ENCODE data around the gene CCNL2.

CCNL2 gene

DNA sequence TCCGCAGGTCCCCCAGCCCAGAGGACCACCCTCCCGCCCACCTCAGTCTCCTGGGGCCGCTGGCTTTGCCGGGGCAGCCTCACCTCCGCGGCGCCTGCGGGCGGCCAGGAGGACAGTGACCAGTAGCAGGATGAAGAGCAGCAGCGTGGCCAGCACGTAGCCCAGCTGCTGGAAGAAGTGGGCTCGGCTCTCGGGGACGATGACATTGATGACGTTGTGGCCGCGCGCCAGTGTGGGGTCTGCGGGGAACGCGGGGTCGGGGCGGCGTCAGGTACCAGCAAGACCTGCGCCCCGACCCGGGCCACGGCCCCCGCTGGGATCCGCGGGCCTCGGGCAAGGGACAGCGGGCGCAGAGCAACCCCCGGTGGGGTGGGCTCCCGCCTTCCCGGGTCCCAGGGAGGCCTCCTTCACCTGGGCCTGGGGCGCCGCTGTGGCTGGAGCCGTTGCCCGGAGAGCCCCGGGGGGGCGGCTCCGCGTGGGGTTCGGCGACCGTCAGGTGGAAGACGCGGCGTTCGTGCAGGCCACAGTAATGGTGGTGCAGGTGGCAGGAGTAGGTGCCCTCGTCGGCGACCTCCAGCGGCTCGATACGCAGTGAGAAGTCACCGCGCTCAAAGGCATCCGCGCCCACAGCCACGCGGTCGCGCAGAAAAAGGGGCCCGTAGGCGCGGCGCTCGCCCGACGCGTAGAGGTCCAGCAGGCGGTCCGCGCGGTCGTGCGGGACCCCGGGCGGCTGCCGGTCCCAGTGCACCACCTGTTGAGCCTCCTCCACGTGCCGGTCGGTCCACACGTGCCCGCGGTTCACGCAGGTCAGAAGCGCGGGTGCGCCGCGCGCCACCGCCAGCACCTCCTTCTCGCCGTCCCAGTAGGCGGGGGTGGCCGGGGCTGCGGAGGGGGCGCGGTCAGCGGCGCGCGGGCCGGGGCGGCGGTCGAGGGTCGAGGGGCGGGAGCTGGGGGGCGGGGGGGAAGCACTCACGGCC lies 44.6 kb downstream of the CCNL2 start:
- no peak for DNase-seq

DNA sequence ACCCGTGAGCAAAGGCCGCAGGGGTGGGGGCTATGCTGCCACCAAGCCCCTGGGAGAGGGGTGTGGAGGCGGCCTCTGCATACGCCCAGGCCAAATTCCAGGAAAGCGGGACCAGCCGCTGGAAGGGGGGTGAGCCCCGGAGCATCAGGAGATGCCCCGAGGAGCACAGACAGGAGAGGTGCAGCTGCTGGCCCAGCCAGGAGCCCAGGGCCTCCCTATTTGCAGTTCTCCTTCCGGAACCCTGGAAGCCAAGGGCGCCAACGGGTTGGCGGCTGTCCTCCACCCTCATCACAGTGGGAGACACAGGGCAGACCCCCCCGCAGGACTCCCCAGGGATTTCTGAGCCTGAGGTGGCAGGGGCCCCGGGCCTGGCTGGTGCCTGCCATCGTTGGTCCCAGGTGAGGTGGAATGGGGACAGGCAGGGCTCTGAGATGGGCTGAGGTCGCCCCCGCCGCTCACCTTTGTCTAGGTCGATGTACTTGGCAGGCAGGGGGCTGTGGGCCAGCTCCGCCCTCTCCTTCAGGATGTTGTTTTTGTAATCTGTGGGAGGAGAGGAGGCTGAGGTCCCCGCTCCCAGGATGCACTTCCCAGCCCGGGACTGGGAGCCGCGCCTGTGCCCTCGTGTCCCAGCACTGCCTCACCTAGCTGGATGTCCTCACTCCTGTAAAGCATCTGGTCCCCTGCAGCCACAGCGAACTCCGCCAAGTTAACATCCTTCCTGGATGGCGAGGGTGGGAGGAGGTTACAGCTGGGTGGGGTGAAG lies 45.6 kb downstream of the CCNL2 start:
- no peak for DNase-seq

DNA sequence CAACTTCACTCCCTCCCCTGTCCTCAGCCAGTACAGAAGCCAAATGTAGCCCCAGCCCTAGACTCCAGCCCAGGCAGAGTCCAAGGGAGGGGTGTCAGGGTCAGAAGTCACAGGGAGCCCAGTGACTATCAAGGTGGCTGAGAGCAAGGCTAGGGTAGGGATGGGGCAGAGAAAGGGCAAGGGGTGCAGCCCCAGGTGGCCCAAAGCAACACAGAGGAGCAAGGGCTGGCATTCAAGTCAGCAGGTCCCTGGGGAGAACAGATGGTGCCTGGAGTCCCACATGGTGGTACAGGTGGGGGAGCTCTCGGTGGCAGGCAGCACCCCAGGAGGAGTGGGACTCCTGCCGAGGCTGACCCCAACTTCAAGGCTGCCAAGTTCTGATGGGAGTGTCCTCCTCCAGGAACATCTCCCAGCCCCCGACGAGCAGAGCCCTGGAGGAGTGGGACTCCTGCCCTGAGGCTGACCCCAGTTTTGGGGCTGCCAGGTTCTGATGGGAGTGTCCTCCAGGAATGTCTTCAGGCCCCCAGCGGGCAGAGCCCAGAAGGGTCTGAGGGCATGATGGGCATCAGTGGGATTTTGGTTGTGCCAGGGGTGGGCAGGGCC lies 46.2 kb downstream of the CCNL2 start:
- no peak for DNase-seq

DNA sequence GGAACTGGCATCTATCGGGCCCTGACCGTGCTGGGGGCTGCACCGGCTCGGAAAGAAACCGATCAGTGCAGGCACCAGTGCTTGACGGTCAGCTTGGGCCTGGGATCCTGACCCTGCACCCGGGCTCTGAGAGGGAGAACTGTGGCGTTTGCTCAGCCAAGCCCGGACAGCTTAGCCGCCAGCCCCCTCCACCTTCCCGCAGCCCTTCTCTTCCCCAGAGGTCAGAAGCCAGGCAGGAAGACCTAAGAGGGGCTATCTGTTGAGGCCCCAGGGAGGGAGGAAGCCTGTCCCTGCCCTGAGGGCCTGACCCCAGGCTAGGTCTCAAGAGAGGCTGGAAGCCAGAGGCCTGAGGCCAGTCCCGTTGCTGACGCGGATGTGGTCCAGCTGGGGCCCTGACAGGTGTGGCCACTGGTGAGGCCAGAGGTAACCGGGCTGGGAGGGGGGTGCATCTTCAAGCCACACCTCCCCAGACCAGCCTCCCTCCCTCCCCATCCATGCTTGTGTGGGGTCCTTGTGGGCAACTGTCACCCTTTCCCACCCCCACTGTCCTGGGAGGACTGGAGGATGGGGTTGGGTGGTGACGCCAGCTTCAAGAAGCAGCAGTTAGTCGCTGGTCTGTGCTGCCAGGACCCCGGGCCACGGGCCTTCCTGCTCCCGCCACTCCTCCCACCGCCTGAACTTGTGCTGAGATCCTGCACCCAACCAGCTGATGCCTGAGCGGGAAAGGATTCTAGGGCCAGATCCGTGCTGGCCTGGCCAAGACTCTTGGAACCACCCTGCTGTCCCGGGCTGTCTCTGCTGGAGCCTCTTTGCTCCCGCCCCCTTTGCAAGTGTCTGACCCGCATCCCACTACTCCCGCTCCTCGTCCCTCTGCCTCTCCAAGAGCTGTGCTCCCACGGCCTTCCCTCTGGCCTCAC lies 47.4 kb downstream of the CCNL2 start:
- DNase-seq, result no peak

DNA sequence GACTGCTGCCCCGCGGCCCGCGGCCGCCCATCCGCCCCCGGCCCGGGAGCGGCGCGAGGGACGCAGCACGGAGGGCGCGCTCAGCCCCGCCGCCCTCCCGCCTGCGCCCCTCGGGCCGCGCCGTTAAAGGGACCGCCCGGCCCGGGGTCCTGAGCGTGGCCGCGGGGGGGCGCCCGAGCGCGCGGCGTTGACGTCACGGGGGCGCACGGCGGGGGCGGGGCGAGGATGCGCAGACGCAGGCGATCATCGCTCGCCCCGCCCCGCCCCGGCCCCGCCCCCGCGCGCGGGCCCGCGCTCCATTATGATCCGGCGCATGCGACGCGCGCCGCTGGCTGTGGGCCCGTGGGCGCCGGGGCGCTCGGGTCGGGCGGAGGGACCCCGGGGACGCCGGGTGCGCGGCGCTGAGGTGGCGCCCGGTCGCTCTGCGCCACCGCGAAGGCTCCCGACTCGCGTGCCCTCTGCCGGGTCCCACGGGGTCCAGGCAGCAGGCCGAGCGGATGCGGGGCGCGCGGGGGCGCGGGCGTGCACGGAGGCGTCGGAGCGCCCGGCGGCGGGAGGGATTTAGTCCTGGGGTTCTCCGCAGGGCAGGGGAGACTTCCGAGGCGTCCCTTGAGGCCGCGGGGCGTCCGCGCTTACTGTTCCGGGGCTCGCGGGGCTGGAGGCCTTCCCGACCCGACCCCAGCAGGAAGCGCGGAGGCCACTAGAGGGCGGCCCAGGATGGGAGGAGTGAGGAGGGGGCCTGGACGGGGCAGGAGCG lies 49.7 kb downstream of the CCNL2 start, which contains the start of gene DVL1:
Gene DVL1 (minus strand): TSS at position 163 of the 757 bp plus-strand sequence. CDS start 353 bp downstream, outside the sequence.
- DNase-seq, result peak; percentile 73

DNA sequence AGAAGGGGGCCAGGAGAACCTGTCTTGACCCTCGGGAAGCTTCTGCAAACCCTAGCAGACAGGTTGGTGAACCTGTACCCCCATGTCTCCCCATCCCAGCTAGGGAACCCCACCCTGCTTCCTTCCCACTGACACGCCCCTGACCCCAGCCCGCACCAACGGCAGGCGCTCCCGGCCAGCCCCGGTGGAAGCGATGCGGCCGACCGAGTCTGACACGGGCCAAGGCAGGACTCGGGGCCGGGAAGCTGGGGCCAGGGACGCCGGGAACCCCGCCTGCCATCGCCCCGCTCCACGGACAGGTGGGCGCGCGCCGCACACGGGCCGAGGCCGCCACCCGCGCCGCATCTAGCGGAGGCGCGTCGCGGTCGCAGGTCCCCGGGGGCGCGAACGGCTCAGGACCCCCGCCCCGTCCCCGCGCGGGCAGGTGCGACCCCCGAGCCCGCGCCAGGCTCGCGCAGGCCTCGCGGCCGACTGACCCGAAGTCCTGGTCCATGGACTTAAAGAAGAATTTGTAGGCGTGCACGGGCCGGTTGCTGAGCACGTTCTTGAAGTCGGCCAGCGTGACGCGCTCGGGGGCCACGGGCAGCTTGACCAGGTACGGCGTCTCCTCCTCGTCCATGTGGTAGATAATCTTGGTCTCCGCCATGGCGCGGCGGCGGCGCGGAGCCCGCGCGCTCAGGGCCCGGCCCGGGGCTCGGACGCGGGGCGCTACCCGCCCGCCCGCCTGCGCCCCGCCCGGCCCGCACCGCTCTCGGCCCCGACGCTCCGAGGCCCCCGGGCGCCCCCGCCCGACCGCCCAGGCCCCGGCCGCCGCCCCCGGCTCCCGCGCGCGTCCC lies 50.5 kb downstream of the CCNL2 start:
- no peak for DNase-seq

DNA sequence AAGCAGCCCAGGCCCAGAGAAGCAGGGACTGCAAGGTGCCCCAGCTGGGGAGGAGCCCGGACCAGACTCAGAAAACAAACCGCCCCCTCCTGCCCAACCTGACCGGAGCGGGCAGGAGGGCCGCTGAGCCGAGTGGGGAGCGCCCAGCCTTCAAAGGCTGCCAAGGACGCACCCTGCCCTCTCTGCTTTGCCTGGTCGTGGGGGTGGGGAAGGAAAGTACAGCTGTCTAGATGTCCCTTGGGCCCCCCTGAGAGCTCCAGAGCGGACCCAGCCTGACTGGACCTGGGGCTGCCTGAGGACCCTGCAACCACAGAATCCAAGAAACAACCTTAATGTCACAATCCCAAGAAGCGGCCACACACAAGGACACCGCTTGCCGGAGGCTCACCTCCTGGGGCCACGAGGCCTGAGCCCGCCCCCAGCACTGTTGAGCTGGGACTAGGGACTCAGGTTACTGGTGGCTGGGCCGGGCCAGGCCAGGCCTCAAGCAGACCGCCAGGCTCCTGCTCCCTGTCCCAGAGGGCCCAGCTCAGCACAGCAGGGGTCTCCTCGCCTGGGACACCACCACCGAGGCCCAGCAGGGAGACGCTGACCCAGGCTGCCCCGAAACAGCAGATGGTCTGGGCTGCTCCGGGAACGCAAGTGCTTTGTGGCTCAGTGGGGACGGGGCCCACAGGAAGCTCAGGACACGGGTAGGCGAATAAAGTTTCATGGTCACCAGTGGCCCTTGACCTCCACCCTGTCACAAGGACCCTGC lies 51.3 kb downstream of the CCNL2 start:
- no peak for DNase-seq

DNA sequence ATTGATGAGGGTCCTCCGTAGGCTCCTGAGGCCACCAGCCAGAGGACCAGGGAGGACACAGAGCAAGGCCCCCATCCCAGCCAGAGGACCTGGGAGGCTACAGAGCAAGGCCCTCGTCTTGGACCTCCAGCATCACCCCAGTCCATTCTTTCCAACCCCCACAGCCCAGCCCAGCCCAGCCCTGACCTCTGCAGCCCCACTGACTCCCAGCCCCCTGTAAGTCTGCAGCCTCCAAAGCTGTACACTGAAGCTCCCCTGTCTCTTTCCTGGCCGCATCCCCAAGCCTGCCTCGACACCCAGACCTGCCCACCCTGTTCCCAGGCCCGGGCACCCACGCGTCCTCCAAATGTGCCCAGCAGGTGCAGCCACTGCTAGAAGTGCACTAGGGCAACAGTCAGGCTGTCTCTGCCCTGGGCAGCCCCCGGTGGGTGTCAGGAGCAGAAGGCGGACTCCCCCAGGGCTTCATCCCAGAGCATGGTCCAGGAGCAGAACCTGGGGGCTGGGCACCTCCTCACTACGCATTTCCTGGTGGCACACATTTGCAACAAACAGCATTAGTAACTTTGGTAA lies 52.0 kb downstream of the CCNL2 start:
- no peak for DNase-seq

DNA sequence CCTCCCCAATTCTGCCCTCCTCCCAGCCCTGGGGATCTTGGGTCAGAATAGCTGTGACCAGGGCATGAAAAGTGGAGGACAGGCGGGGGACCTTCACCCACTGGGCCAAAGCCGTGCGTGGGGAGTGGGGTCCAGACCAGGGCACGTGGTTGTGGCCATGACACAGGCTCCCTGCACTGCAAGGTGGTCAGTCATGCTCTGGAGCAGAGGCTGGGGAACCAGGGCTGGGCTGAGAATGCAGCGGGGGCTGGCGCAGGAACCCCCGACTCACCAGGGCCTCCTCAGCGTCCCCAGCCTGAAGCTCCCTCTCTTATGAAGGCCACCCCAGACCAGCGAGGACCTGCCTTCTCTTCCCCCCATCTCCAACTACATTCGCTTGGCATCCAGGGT lies 52.6 kb downstream of the CCNL2 start:
- no peak for DNase-seq

DNA sequence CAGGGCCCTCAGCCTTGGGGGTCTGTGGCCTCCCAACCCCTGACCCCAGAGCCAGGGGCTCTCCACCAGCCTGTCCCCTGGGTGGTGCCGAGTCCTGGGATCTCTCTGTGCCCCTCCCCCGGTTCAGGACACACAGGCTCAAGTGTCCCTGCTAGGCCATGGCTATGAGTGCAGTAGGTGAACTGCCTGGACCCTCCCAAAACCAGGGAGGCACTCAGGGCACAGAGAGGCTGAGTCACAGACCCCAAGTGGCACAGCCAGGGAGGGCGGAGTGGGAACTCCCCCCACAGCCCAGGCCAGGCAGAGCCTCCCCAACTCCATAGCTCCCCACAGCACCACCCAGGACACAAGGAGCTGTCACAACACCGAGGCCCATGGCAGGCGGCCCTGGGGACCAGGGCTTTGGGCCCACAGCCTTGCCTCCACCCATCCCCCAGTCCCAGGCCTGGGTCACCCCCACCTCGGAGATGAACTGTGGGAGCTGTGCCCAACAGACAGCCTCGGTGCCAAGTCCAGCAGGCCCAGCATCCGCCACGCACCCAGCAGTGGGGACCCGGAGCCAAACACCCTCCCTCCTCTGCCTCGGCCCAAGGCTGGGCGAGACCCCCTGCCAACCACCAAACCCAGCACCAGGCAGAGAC lies 53.2 kb downstream of the CCNL2 start:
- no peak for DNase-seq

DNA sequence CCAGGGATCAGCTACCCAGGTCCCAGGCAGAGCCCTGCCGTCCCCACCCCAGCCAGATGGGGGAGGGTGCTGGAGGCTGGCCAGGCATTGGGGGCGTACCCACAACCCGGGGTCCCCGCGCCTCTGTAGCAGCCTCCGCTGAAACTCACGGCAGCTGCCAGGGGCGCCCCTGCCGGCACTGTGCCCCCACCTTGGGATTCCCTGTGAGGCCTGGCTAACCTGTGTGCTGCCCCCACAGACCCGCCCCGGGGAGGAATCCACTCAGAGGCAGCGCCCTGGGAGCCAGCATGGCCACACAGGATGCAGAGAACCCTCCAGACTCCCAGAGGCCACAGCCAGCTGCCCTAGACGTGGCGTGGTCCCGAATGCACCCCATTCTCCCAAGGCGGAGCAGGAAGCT lies 53.8 kb downstream of the CCNL2 start:
- DNase-seq, result no peak

DNA sequence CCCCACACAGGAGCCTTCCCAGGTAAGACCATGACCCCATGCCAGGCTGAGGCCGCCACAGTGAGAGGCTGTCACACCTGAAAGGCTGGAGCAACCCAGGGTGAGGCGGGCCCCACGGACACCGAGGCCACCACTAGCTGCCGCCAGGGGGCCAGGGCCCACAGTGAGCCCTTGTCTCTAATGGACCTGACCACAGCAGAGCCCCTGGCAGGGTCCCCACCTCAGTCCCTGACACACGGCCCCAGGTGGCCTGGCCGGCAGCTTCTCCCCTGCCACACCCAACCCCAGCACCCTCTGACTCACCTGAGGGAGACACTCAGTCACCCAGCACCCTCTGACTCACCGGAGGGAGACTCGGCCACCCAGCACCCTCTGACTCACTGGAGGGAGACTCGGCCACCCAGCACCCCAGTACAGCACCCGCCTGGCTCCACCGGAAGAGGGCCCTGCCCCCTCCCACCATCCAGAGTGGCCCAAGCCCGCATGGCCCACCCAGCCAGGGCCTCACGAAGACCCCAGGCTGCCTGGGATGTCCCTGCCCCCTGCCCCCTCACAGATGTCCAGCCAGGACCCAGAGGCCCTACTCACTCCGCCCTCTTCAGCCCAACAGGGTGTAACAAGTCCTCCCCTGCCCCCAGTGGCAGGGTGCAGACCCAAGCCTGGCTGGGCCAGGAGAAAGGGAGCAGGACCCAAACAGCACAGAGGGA lies 54.3 kb downstream of the CCNL2 start:
- DNase-seq, result peak; percentile 47

DNA sequence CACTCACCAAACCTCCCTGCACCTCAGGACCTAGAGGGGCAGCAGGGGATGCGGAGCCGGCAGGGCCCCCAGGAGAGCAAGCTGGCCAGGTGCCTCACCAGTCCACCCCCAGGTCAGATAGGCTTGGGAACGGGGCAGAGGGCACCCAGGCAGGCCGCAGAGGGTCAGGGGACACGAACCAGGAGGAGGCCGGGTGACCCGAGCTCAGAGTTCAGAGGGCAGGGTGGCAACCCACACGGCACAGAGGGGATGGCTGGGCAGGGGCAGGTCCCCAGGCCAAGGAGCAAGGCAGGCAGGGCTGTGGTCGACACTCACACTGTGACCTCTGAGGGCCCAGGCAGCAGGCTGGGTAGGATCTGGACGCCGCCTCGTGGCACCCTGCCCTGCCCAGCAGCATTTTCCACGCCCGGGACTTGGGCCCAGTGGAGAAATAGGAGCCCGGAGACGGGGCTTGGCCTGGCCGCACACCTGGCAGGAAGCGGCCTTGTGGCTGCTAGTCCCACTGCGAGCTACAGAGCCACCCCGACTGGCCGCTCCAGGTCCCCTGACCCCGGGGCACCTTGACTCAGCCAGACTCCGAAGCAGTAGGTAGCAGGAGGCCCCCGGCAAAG lies 55.2 kb downstream of the CCNL2 start:
- no peak for DNase-seq

DNA sequence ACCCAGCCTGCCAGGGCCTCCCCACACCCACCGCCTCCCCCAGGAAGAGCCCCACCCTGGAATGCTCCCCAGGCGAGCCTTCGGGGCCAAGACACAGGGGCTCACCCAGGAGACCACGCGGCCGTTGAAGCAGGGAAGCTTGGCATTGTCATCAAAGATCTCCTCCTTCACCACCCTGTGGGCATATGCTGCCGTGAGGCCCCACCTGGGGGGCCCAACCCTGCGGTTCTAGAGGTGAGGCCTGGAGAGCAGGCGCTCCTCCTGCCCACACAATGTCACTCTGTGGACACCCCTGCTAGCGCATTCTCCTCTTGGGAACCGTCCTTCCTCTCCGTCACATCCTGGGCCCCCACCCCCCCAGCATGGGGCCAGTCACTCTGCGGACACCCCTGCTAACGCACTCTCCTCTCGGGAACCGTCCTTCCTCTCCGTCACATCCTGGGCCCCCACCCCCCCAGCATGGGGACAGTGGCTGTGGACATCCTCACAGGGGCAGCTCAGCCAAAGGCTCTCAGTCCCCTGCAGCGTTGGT lies 56.5 kb downstream of the CCNL2 start:
- no peak for DNase-seq

DNA sequence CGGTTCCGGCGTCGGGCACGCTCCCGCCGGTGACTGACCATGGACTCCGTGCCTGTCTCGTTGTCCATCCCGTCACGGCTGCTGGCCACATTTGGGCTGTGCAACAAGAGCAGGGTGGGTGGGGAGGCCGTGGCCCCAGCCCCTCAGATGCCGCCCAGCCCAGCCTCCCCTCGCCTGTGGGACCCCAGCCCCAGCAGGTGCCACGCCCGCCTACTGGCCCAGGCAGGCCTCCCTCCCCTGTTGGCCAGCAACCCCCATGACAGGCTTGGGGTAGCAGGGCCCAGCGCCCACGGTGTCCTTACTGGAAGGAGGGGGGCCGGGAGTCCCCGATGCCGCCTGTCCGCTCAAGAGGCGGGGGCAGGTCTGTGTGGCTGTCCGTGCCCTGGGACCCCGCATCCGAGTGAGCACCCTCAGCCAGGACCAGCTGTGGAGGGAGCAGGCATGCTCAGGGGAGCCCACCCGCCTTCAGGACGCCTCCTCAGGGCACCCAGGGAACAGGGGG lies 57.0 kb downstream of the CCNL2 start:
- DNase-seq, result no peak

DNA sequence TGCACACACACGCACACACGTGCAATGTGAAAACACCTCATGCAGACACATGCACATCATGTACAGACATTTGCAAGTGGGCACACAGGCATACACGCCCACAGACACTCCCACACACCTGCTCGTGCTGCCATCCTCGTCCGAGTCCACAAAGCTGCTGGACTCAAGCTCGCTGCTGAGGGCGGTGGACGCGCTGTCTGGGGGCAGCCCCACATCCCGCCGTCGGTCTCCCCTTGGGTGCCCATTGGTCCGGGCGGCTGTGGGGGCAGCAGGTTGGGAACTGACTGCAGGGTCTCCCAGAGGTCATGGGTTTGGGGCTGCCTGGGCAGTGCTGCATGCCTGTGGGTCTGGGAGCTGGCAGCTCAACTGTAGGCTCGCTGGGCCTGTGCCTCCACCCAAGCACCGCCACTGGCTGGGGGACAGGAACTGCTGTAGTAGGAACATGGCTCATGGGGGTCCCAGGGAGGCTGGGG lies 57.5 kb downstream of the CCNL2 start:
- no peak for DNase-seq
